BLaER1 treated with 17β-estradiol and CSF1 and Interleukin-3, amounts not matched to agents 10 nM and 100 nM (cell line): ENCODE measurements around the gene EGFL8.
"Not testable (repeated sequence)": the region's sequence is repeated elsewhere in the genome, so short reads cannot be mapped to it uniquely, and the experiment has no call there.

ENCODE experiments used
- H3K27ac ChIP-seq, 11 experiments: shearing (Covaris generic); formaldehyde crosslinking; 2 replicates each; pipeline ENCODE4 v1.8.1; 2022
- H3K27me3 ChIP-seq, 11 experiments: shearing (Covaris generic); formaldehyde crosslinking; 2 replicates each; pipeline ENCODE4 v1.8.1; 2022
- H3K36me3 ChIP-seq, 11 experiments: shearing (Covaris generic); formaldehyde crosslinking; 2 replicates each; pipeline ENCODE4 v1.8.1; 2022
- H3K4me1 ChIP-seq, 10 experiments: shearing (Covaris generic); formaldehyde crosslinking; 2 replicates each; pipeline ENCODE4 v1.8.1; 2022
- H3K4me2 ChIP-seq, 11 experiments: shearing (Covaris generic); formaldehyde crosslinking; 2 replicates each; pipeline ENCODE4 v1.8.1; 2022
- H3K4me3 ChIP-seq, 10 experiments: shearing (Covaris generic); formaldehyde crosslinking; 2 replicates each; pipeline ENCODE4 v1.8.1; 2022
- H3K9ac ChIP-seq, 11 experiments: shearing (Covaris generic); formaldehyde crosslinking; 2 replicates each; pipeline ENCODE4 v1.8.1; 2022
- H3K9me3 ChIP-seq, 11 experiments: shearing (Covaris generic); formaldehyde crosslinking; replicated peaks in 1 of 11; 2 replicates each; pipeline ENCODE4 v1.8.1; 2022
- H4K20me1 ChIP-seq, 11 experiments: shearing (Covaris generic); formaldehyde crosslinking; 2 replicates each; pipeline ENCODE4 v1.8.1; 2022
- Cebpa-rat ChIP-seq, 11 experiments: shearing (Covaris generic); IDR thresholded peaks; 2 replicates each; pipeline ENCODE4 v1.8.1; 2022

EGFL8 gene

DNA sequence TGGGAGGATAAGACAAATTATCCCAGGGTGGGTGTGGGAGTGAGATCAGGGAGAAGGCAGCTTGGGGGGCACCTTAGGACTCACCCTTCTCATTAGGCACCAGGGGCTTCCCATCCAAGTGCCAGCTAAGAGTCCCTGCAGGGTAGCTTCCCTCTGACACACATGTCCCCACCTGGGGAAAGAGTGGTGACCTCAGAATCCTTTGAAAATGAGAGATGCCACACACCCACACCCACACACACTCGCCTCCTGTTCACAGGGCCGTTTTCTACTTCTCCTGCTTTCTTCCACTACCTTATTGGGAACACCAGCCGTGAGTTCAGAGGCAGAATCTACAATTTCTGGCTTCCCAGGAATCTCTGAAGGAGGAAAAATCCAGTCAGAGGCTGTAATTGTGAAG lies 18.6 kb downstream of the EGFL8 start:
- TF ChIP-seq Cebpa-rat (IDR thresholded peaks at IDR 0.05), result no peak
- H4K20me1 ChIP-seq, result peaks cover 0 to 33% (median 7%) of the 10 kb centered on the region in 11 experiments; a peak in 9 of 22 replicates

DNA sequence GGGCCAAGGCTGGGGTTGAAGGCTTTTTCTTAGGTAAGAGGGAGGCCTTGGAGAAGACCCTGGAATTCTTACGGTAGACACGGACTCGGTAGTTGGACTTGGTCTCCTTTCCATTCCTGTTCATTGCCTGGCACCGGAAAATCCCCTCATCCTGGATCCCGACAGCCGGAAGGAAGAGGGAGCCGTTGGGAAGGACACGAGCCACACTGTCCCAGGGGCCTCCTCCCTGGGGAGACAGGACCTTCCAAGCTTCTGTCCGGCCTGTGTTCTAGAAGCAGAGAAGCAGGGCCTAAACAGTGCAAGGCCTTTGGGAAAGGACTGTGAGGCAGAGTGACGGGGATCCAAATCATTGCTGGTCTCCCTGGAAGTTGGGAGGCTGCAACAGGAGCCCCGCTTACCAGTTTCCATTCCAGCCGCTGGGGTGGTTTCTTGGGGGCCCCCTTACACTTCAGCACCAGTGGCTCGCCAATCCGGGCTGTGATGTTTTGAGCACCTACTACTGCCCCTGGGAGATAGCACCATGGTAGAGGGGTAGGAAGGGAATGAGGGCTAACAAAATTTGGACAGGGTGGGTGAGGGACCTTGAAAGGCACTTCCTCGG lies 19.2 kb downstream of the EGFL8 start:
- Histone ChIP-seq H4K20me1 (peaks cover 0 to 37% (median 7%) of the 10 kb centered on the region in 11 experiments; a peak in 9 of 22 replicates), H3K27ac (peak overlapping the region in 4 of 11 experiments; percentile 12 to 37 (median 22); a peak in 5 of 22 replicates), H3K36me3 (peaks cover 66 to 81% (median 75%) of the 10 kb centered on the region in 11 experiments), H3K9me3 (no peaks in the 10 kb centered on the region), H3K27me3 (no peaks in the 10 kb centered on the region), H3K4me3 (no peak overlapping the region), H3K4me1 (peaks cover 42 to 87% (median 65%) of the 10 kb centered on the region in 10 experiments), H3K9ac (peak overlapping the region in 10 of 11 experiments; percentile 5 to 66 (median 36); a peak in 12 of 22 replicates), H3K4me2 (peak overlapping the region in 1 of 11 experiments; percentile 26; a peak in 1 of 22 replicates)
- no peak for TF ChIP-seq Cebpa-rat (IDR thresholded peaks at IDR 0.05)

More for the DNA sequence above, 18.6 kb downstream of the EGFL8 start:
- H3K27me3 ChIP-seq, result no peaks in the 10 kb centered on the region
- peak overlapping the region in 3 of 11 experiments; percentile 20 to 95 (median 46); a peak in 5 of 22 replicates for H3K4me2 ChIP-seq
- peak overlapping the region in 10 of 11 experiments; percentile 7 to 66 (median 36); a peak in 16 of 22 replicates for H3K9ac ChIP-seq
- H3K9me3 ChIP-seq, result no peaks in the 10 kb centered on the region
- peaks cover 37 to 82% (median 60%) of the 10 kb centered on the region in 10 experiments for H3K4me1 ChIP-seq
- H3K27ac ChIP-seq, result peak overlapping the region in 5 of 11 experiments; percentile 12 to 38 (median 37); a peak in 6 of 22 replicates
- no peak overlapping the region for H3K4me3 ChIP-seq
- peaks cover 62 to 76% (median 71%) of the 10 kb centered on the region in 11 experiments for H3K36me3 ChIP-seq

DNA sequence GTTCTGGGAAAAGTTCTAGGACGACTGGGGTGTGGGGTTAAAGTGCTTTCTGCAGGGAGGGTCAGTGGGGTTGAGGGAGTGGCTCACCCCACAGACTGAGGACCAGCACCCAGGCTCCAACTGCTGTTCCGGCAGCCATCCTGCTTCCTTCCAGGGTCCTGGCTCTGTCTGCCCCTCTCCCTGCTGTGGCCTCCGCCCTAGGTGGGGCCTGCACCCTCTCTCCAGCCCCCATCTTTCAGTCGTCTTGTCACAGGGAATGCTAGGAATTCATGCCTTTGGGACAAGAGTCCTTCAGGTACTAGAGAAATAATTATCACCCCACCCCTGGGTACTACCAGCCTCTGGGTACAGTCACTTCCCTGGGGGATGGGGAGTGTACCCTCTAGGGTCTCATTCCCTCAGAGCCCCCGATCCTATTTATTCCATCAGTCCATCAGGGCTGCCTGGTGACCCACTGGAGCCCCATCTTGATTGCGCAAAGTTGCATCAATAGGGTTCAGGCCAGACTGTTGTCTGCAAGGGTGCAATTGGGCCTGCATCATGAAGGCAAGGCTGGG lies 19.8 kb downstream of the EGFL8 start, which contains the start of gene AGER:
Gene AGER, minus strand, starts transcription at position 170 of the 557 bp plus-strand sequence. Its CDS starts 31 bp downstream, at position 139.
- Histone ChIP-seq H3K9ac (peak within 1 kb of the TSS in 10 of 11 experiments; percentile 26 to 66 (median 36); a peak in 12 of 22 replicates), H3K4me1 (peaks cover 42 to 88% (median 66%) of the 10 kb centered on the region in 10 experiments), H4K20me1 (peaks cover 0 to 37% (median 7%) of the 10 kb centered on the region in 11 experiments; a peak in 9 of 22 replicates), H3K27me3 (no peaks in the 10 kb centered on the region), H3K4me2 (peak within 1 kb of the TSS in 2 of 11 experiments; percentile 26 to 95; a peak in 2 of 22 replicates), H3K9me3 (no peaks in the 10 kb centered on the region), H3K27ac (peak within 1 kb of the TSS in 4 of 11 experiments; percentile 12 to 37 (median 29); a peak in 7 of 22 replicates), H3K36me3 (peaks cover 66 to 81% (median 75%) of the 10 kb centered on the region in 11 experiments), H3K4me3 (no peak within 1 kb of the TSS)
- 0 out of 22 replicates have a peak, but pooled peaks of 1 of the 11 experiments have one; percentile 38 for TF ChIP-seq Cebpa-rat (IDR thresholded peaks at IDR 0.05)

DNA sequence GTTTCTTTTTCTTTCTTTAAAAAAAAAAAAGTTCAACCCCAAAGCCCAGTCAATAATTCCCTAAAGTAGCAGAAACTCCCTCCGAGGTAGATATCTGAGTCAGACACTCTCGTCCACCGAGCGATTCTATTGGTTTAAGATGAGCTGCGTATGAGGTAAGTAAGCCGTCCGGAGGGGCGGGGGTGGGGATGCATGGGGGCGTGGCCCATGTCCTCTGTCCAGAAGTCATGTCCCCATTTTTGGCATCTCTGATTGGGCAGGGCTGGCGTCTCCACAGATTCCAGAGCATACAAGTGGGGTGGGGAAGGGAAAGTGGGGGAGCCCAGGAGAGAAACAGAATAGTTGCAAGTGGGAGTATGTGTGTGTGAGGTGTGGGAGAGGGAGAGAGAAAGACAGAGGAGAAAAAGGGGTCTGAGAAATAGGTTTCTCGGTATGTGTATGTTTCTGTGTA lies 21.3 kb downstream of the EGFL8 start:
- H3K4me2 ChIP-seq, result peak overlapping the region in 5 of 11 experiments; percentile 5 to 99 (median 97); a peak in 7 of 22 replicates
- H3K27ac ChIP-seq, result not testable (repeated sequence)

DNA sequence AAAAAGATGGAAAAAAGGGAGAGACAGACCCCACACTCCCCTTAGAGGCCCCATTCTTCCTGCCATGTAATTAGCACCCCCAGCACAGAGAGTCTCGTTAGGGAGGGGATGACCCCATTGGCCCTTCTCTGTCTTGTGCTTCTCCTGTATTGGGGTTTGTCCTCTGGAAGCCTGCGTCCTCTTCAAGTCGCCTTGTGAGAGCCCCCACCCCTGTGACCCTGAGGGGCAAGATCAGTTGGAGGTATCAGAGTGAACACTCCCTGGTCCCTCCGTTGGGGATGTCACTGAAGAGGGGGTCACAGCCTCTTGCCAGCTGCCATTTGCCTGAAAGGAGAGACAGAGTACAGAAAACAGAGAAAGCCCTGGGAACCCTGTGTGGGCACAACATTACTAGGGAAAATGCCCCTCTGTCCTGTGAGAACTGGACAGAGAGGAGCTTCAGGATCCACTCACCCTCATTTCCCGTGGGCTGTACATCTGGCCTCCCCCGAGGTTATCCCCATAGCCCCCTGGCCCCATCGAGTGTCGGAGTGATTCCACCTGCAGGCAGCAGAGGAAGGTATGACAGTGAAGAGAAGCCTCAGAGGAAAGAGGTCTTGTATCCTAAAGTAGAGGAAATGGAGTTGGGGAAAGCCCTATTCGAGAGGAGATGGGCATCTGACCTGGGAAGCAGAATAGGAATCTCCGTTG lies 21.9 kb downstream of the EGFL8 start:
- H3K4me2 ChIP-seq, result peak overlapping the region; percentile 91 to 100 (median 98)
- H4K20me1 ChIP-seq, result peaks cover 0 to 37% (median 7%) of the 10 kb centered on the region in 11 experiments; a peak in 9 of 22 replicates
- peak overlapping the region in 5 of 10 experiments; percentile 48 to 91 (median 83); a peak in 9 of 20 replicates for H3K4me3 ChIP-seq
- H3K9ac ChIP-seq, result peak overlapping the region; percentile 5 to 96 (median 56); a peak in 19 of 22 replicates
- H3K4me1 ChIP-seq, result peaks cover 43 to 72% (median 55%) of the 10 kb centered on the region in 10 experiments
- not testable (repeated sequence) for H3K9me3 ChIP-seq, H3K27me3 ChIP-seq
- peaks cover 51 to 64% (median 60%) of the 10 kb centered on the region in 11 experiments for H3K36me3 ChIP-seq
- H3K27ac ChIP-seq, result peak overlapping the region in 10 of 11 experiments; percentile 2 to 55 (median 38); a peak in 15 of 22 replicates

More for the DNA sequence above, 21.3 kb downstream of the EGFL8 start:
- H3K4me1 ChIP-seq, result peaks cover 38 to 73% (median 54%) of the 10 kb centered on the region in 10 experiments
- not testable (repeated sequence) for H3K4me3 ChIP-seq, H3K27me3 ChIP-seq, H3K9me3 ChIP-seq
- H4K20me1 ChIP-seq, result peaks cover 0 to 37% (median 7%) of the 10 kb centered on the region in 11 experiments; a peak in 9 of 22 replicates
- H3K36me3 ChIP-seq, result peaks cover 57 to 69% (median 65%) of the 10 kb centered on the region in 11 experiments
- peak overlapping the region in 4 of 11 experiments; percentile 44 to 96 (median 78); a peak in 5 of 22 replicates for H3K9ac ChIP-seq

DNA sequence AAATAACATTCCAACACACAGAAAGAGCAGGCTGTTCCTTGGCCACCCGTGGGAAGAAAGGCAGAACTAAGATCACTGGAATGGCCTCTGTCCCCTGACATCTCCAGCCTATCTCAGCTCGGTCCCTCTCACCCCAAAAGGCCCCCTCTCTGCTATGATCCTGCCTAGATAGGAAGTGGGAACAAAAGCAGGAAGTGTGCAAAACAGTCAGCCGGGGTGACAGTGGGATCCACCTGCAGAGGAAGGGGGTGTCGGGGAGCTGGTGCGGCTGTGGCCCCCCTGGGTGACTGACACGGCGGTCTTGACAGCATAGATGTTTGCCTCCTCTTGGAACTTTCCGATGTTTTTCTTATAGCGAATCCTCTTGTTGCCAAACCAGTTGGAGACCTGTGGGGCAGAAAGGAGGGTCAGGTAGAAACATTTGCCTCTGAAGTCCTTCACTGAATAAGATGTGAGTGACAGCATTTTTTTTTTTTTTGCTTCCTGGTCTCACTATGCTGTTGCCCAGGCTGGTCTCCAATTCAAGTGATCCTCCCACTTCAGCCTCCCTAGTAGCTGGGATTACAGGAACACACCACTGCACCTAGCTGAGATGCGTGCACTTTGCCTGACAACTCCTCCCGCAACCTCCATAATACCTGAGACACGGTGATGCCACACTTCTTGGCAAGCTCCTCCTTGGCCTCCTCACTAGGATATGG lies 22.8 kb downstream of the EGFL8 start:
- Histone ChIP-seq H3K4me3 (peak overlapping the region; percentile 5 to 91 (median 78); a peak in 15 of 20 replicates), H3K4me1 (peaks cover 49 to 67% (median 55%) of the 10 kb centered on the region in 10 experiments), H3K4me2 (peak overlapping the region; percentile 91 to 100 (median 98)), H3K27me3 (no peaks in the 10 kb centered on the region), H3K9me3 (no peaks in the 10 kb centered on the region), H4K20me1 (peaks cover 0 to 37% (median 7%) of the 10 kb centered on the region in 11 experiments; a peak in 9 of 22 replicates), H3K9ac (peak overlapping the region; percentile 5 to 96 (median 56); a peak in 19 of 22 replicates), H3K36me3 (peaks cover 44 to 56% (median 51%) of the 10 kb centered on the region in 11 experiments), H3K27ac (peak overlapping the region in 10 of 11 experiments; percentile 2 to 55 (median 38); a peak in 15 of 22 replicates)
- no peak for TF ChIP-seq Cebpa-rat (IDR thresholded peaks at IDR 0.05)

DNA sequence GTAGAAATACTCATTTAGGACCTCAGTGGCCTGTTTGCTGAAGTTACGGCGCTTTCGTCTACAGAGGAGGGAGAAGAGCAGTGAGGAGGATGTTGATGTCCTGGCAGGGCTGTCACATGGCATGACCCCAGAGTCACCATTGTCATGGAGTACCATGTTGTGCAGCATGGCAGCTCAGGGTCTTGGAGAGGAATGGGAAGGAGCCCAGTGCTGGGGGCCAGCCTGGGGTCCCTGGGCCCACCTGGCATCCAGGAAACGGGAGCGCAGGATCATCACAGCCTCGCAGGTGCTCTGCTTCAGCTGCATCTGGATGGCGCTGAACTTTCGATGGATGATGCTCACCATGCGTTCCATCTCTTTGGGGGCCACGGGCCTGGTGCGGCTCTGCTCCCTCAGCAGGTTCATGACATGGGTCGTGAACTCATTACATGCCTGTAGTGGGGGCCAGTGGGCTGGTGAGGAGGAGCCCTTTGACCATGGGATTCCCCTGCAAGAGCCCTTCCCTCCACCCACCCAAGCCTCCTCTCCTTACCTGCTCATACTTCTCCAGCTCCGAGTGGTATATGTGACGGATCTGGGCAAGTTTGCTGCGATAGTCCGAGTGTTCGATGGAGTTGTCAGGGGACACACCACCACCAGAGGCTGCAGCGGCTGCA lies 23.5 kb downstream of the EGFL8 start:
- Histone ChIP-seq H3K36me3 (peaks cover 37 to 49% (median 44%) of the 10 kb centered on the region in 11 experiments), H3K9ac (peak overlapping the region; percentile 92 to 97 (median 94); a peak in 16 of 22 replicates), H3K4me1 (peaks cover 49 to 61% (median 57%) of the 10 kb centered on the region in 10 experiments), H3K4me2 (peak overlapping the region; percentile 91 to 100 (median 98)), H3K4me3 (peak overlapping the region; percentile 48 to 91 (median 82); a peak in 16 of 20 replicates), H3K27ac (peak overlapping the region in 5 of 11 experiments; percentile 94 to 99 (median 97); a peak in 4 of 22 replicates), H4K20me1 (peaks cover 0 to 33% (median 7%) of the 10 kb centered on the region in 11 experiments; a peak in 9 of 22 replicates)
- not testable (repeated sequence) for H3K27me3 ChIP-seq, H3K9me3 ChIP-seq
